IMR-90 (cell line): Measurements from ENCODE around the gene ACYP2. TPM values are rescaled to one million over a fixed set of nuclear protein-coding genes. Genes with fewer than 3 reads are reported as not detected.

Experiments
- ATAC-seq: fragments of 200-7000 bp; cut with Tn5 transposase; 2 replicates; pipeline ENCODE4 v1.9.1; 2020; ENCODE audit warnings: low read depth, mild to moderate bottlenecking, moderate library complexity
- BruUV-seq: library from RNA; stranded (reverse); fragments of 400-500 nt; replicated peaks from 2 replicates; lab custom pipeline; 2021; lab: Mats Ljungman, UMichigan
- CTCF ChIA-PET: fragments of 300-600 bp; formaldehyde crosslinking; extraction: SDS; loops from one replicate; lab custom pipeline; 2021; ENCODE audit warnings: antibody characterized with exemption; lab: Yijun Ruan, JAX
- POLR2A ChIA-PET: fragments of 300-600 bp; sonication (Branson Sonifier 250); formaldehyde crosslinking; loops from one replicate; lab custom pipeline; 2022; ENCODE audit warnings: antibody characterized with exemption; ENCODE audit not compliant: unreplicated experiment; lab: Charles Lee
- DNase-seq: peaks from one replicate; pipeline ENCODE4 v3.0.0; 2013
- H2AFZ ChIP-seq: replicated peaks from 2 replicates; pipeline ENCODE3; 2013; ENCODE audit warnings: low read length, mild to moderate bottlenecking; ENCODE audit not compliant: poor library complexity
- H2AK5ac ChIP-seq: 2 replicates; pipeline ENCODE4 v1.6.1; 2013; ENCODE audit warnings: low read depth, low read length, inconsistent platforms
- H2AK9ac ChIP-seq: replicated peaks from 2 replicates; pipeline ENCODE3; 2013; ENCODE audit warnings: mild to moderate bottlenecking, low read depth, low read length, moderate library complexity; ENCODE audit not compliant: poor library complexity
- H2BK120ac ChIP-seq: 2 replicates; pipeline ENCODE4 v1.6.1; 2013; ENCODE audit warnings: low read depth, low read length, inconsistent platforms
- H2BK15ac ChIP-seq: 3 replicates; pipeline ENCODE4 v1.6.1; 2013; ENCODE audit warnings: low read depth, low read length, inconsistent platforms
- H2BK20ac ChIP-seq: 2 replicates; pipeline ENCODE4 v1.6.1; 2013; ENCODE audit warnings: low read depth, mild to moderate bottlenecking, inconsistent platforms, low read length, moderate library complexity
- H2BK5ac ChIP-seq: 2 replicates; pipeline ENCODE4 v1.6.1; 2013; ENCODE audit warnings: mild to moderate bottlenecking, low read depth, low read length, inconsistent platforms; ENCODE audit not compliant: poor library complexity, severe bottlenecking
- H3K14ac ChIP-seq: replicated peaks from 2 replicates; pipeline ENCODE4 v1.6.1; 2013; ENCODE audit warnings: low read depth, low read length, inconsistent platforms
- H3K18ac ChIP-seq: 2 replicates; pipeline ENCODE4 v1.6.1; 2013; ENCODE audit warnings: low read depth, low read length, control low read depth
- H3K23ac ChIP-seq: 2 replicates; pipeline ENCODE4 v1.6.1; 2013; ENCODE audit warnings: low read depth, low read length, inconsistent platforms
- H3K27ac ChIP-seq: 2 replicates; pipeline ENCODE4 v1.5.1; 2013; ENCODE audit warnings: mild to moderate bottlenecking, control low read depth, low read length; ENCODE audit not compliant: insufficient read depth
- H3K27me3 ChIP-seq: 2 replicates; pipeline ENCODE4 v1.6.1; 2013; ENCODE audit warnings: low read length; ENCODE audit not compliant: control insufficient read depth, insufficient read depth
- H3K36me3 ChIP-seq: 2 replicates; pipeline ENCODE4 v1.6.1; 2013; ENCODE audit warnings: low read length, mixed read lengths; ENCODE audit not compliant: control insufficient read depth, insufficient read depth
- H3K4ac ChIP-seq: 2 replicates; pipeline ENCODE4 v1.6.1; 2013; ENCODE audit warnings: low read depth, low read length, inconsistent platforms
- H3K4me1 ChIP-seq: 2 replicates; pipeline ENCODE4 v1.6.1; 2013; ENCODE audit warnings: low read length, mixed read lengths; ENCODE audit not compliant: control insufficient read depth, insufficient read depth
- H3K4me2 ChIP-seq: 2 replicates; pipeline ENCODE4 v1.6.1; 2013; ENCODE audit warnings: low read depth, mild to moderate bottlenecking, control low read depth, low read length, moderate library complexity
- H3K4me3 ChIP-seq: 2 replicates; pipeline ENCODE4 v1.5.1; 2013; ENCODE audit warnings: low read depth, mild to moderate bottlenecking, control low read depth, low read length, moderate library complexity; ENCODE audit not compliant: insufficient read depth
- H3K56ac ChIP-seq: 2 replicates; pipeline ENCODE4 v1.6.1; 2013; ENCODE audit warnings: low read length, inconsistent platforms; ENCODE audit not compliant: insufficient read depth; ENCODE audit errors: extremely low read depth
- H3K79me1 ChIP-seq, 2 experiments: 2 replicates each; pipeline ENCODE4 v1.6.1; 2013; ENCODE audit warnings: low read length in 2 of 2, inconsistent platforms in 1 of 2, low read depth in 1 of 2
- H3K9ac ChIP-seq: 2 replicates; pipeline ENCODE4 v1.6.1; 2013; ENCODE audit warnings: low read depth, low read length, control low read depth
- H3K9me1 ChIP-seq: 2 replicates; pipeline ENCODE4 v1.6.1; 2013; ENCODE audit warnings: low read length, inconsistent platforms; ENCODE audit not compliant: insufficient read depth
- H3K9me3 ChIP-seq: 2 replicates; pipeline ENCODE4 v1.6.1; 2013; ENCODE audit warnings: low read length; ENCODE audit not compliant: control insufficient read depth, insufficient read depth
- H4K20me1 ChIP-seq: 2 replicates; pipeline ENCODE4 v1.6.1; 2013; ENCODE audit warnings: low read length, inconsistent platforms; ENCODE audit not compliant: insufficient read depth
- H4K5ac ChIP-seq: 2 replicates; pipeline ENCODE4 v1.6.1; 2013; ENCODE audit warnings: mild to moderate bottlenecking, low read depth, low read length, control low read depth
- H4K8ac ChIP-seq, 2 experiments: 2 replicates each; pipeline ENCODE4 v1.6.1; 2013; ENCODE audit warnings: low read depth in 2 of 2, low read length in 2 of 2, control low read depth in 1 of 2, inconsistent platforms in 1 of 2
- H4K91ac ChIP-seq: 2 replicates; pipeline ENCODE4 v1.6.1; 2013; ENCODE audit warnings: low read depth, low read length, inconsistent platforms; ENCODE audit not compliant: insufficient read depth
- BHLHE40 ChIP-seq: fragments of 150-350 bp; IDR thresholded peaks from 2 replicates; pipeline ENCODE4 v1.6.1; 2016; ENCODE audit warnings: mild to moderate bottlenecking, low read depth, low read length
- CEBPB ChIP-seq: IDR thresholded peaks from 2 replicates; pipeline ENCODE4 v1.6.1; 2012; ENCODE audit warnings: low read depth, low read length, improper control_type of control experiment
- CHD1 ChIP-seq: IDR thresholded peaks from 2 replicates; pipeline ENCODE4 v1.6.1; 2012; ENCODE audit warnings: low read depth, low read length, improper control_type of control experiment
- MAFK ChIP-seq: IDR thresholded peaks from 2 replicates; pipeline ENCODE4 v1.6.1; 2012; ENCODE audit warnings: low read depth, low read length, improper control_type of control experiment
- MAZ ChIP-seq: IDR thresholded peaks from 2 replicates; pipeline ENCODE4 v1.6.1; 2012; ENCODE audit warnings: low read depth, mild to moderate bottlenecking, low read length, improper control_type of control experiment, moderate library complexity, borderline replicate concordance
- NFE2L2 ChIP-seq: fragments of 150-350 bp; IDR thresholded peaks from 2 replicates; pipeline ENCODE4 v1.6.1; 2016; ENCODE audit warnings: low read depth, mild to moderate bottlenecking, low read length
- POLR2A ChIP-seq: IDR thresholded peaks from 2 replicates; pipeline ENCODE4 v1.6.1; 2012; ENCODE audit warnings: mild to moderate bottlenecking, low read depth, low read length
- RAD21 ChIP-seq: IDR thresholded peaks from 2 replicates; pipeline ENCODE4 v1.6.1; 2012; ENCODE audit warnings: low read length, improper control_type of control experiment
- RFX5 ChIP-seq: IDR thresholded peaks from 2 replicates; pipeline ENCODE4 v1.8.0; 2012; ENCODE audit warnings: low read depth, mild to moderate bottlenecking, low read length, moderate library complexity
- SMC3 ChIP-seq: fragments of 150-350 bp; IDR thresholded peaks from 2 replicates; pipeline ENCODE4 v1.6.1; 2016; ENCODE audit warnings: low read depth, mild to moderate bottlenecking, antibody characterized with exemption, low read length, moderate library complexity
- USF2 ChIP-seq: fragments of 150-350 bp; IDR thresholded peaks from 2 replicates; pipeline ENCODE4 v1.6.1; 2017; ENCODE audit warnings: mild to moderate bottlenecking, antibody characterized with exemption, low read length, low read depth
- WGBS, 2 experiments: methylation state at CpG; one replicate each; pipeline versions ENCODE4 v1.1.5 to v1.1.7; 2013; ENCODE audit warnings: missing lambda C conversion rate in 2 of 2; ENCODE audit not compliant: insufficient read length in 1 of 2; ENCODE audit errors: extremely low coverage in 2 of 2; 5-methylcytosine and 5-hydroxymethylcytosine counted together
- dilution Hi-C: fragments of 300-500 bp; cut with HindIII; formaldehyde crosslinking; loops from one replicate; pipeline ENCODE4 v1.14.3; 2018; ENCODE audit warnings: low sequenced_read_pairs; ENCODE audit not compliant: unreplicated experiment
- in situ Hi-C: fragments of 300-500 bp; cut with MboI; formaldehyde crosslinking; loops from 3 replicates; pipeline ENCODE4 v1.14.3; 2019; ENCODE audit warnings: low sequenced_read_pairs, inconsistent platforms, mixed read lengths
- intact Hi-C: fragments of 100-400 bp; cut with micrococcal nuclease; formaldehyde crosslinking; loops from 2 replicates; pipeline ENCODE4 v1.10.0; 2022
- polyA plus RNA-seq, 3 experiments: library from polyadenylated mRNA; depleted of rRNA; stranded (reverse); fragments of >200 nt; gene quantifications; 2 replicates each; pipeline ENCODE4 v1.2.3, GENCODE V29; 2012; ENCODE audit warnings: low replicate concordance in 1 of 3
- total RNA-seq: library from RNA; depleted of rRNA; stranded (reverse); fragments of >200 nt; gene quantifications from 2 replicates; pipeline ENCODE4 v1.2.3, GENCODE V29; 2012

Gene ACYP2
- total and polyA plus RNA-seq, 2 of the 4 experiments (the other 2 are of a cell fraction), result 3.9 to 7.4 TPM

- ChIA-PET CTCF (interaction anchor here (0.8 kb wide), 1 partner anchor 11 kb away, joined by 6 read pairs; no protein-coding TSS in a partner anchor), POLR2A (interaction anchor here (0.6 kb wide), 1 partner anchor 798 kb away, joined by 3 read pairs; no protein-coding TSS in a partner anchor)
- no peaks in the 10 kb centered on the region for H3K9me3 ChIP-seq
- H4K8ac ChIP-seq, result no peak overlapping the region
- H3K23ac ChIP-seq, result no peak overlapping the region
- BruUV-seq, result no TSS peak
- 40% methylated on average over 1 of the region's 5 CpGs; no CpG with 5 or more reads in 1 of the 2 experiments for WGBS, 2 experiments
- no peaks in the 10 kb centered on the region for H3K4me1 ChIP-seq
- no peak overlapping the region for H3K4me3 ChIP-seq
- no peak overlapping the region for H3K27ac ChIP-seq
- in situ Hi-C loops, result no loop called here
- H4K91ac ChIP-seq, result no peak overlapping the region
- intact Hi-C loops, result no loop called here
- TF ChIP-seq SMC3 (no peak), RAD21 (no peak), CHD1 (no peak), MAZ (no peak), MAFK (no peak), USF2 (no peak), NFE2L2 (no peak), BHLHE40 (no peak), POLR2A (no peak), CEBPB (no peak), RFX5 (no peak)
- no peak overlapping the region for H3K4ac ChIP-seq
- H2BK20ac ChIP-seq, result no peak overlapping the region
- H2BK120ac ChIP-seq, result no peak overlapping the region
- dilution Hi-C loops, result no loop called here
- no peak overlapping the region for H2AK5ac ChIP-seq
- H2AK9ac ChIP-seq, result no peak overlapping the region
- no peaks in the 10 kb centered on the region for H3K36me3 ChIP-seq
- no peak overlapping the region for H4K5ac ChIP-seq
- no peak overlapping the region for H3K56ac ChIP-seq
- no peak overlapping the region for H3K18ac ChIP-seq
- peak overlapping the region; percentile 57; the same call in 1 of the 2 replicates for H3K14ac ChIP-seq
- H2BK15ac ChIP-seq, result no peak overlapping the region
- DNase-seq (no peak), ATAC-seq (no peak)
- no peaks in the 10 kb centered on the region for H3K79me1 ChIP-seq
- no peaks in the 10 kb centered on the region for H3K9me1 ChIP-seq
- peak overlapping the region; percentile 9 for H2AFZ ChIP-seq
- no peaks in the 10 kb centered on the region for H3K27me3 ChIP-seq
- H3K9ac ChIP-seq, result no peak overlapping the region
- no peak overlapping the region for H3K4me2 ChIP-seq
- H4K20me1 ChIP-seq, result no peaks in the 10 kb centered on the region
- no peak overlapping the region for H2BK5ac ChIP-seq
These were observed 81.2 kb downstream of the ACYP2 start for GRCh38 chr2:54196646-54197045.
